Mammary epithelial cell (primary cell): ENCODE results near the gene STK16.

Experiments
- CTCF ChIP-seq, 2 donors: IDR thresholded peaks in 1 of 2; conservative IDR thresholded peaks in 1 of 2; 2 replicates each; pipeline ENCODE4 v1.5.1; 2011 to 2012; ENCODE audit warnings: inconsistent platforms in 2 of 2, low read length in 2 of 2, mild to moderate bottlenecking in 2 of 2, control low read depth in 1 of 2, low read depth in 1 of 2; ENCODE audit not compliant: insufficient read depth in 1 of 2; ENCODE audit errors: extremely low read depth in 1 of 2
- EZH2 ChIP-seq: IDR thresholded peaks from 2 replicates; pipeline ENCODE4 v1.6.1; 2012; ENCODE audit warnings: low read length, inconsistent platforms, borderline replicate concordance

- TF ChIP-seq CTCF (conservative IDR thresholded peaks at IDR 0.05 in 1 of 2, IDR thresholded peaks at IDR 0.05 in 1 of 2; ENCODE audit: extremely low read depth in 1 of 2, insufficient read depth in 1 of 2, low read depth in 1 of 2, low read length in 2 of 2) (no peak), EZH2 (no peak)
Observed at GRCh38 chr2:219216535-219216915, 28.8 kb upstream of the STK16 start.
